Liver (tissue), 3 donors: ENCODE results near the gene CDKN2AIPNL.

Source experiments
- RAD21 ChIP-seq, 2 donors: IDR thresholded peaks; 2 replicates each; pipeline ENCODE4 v1.6.1; 2016; ENCODE audit warnings: antibody characterized with exemption in 2 of 2, mild to moderate bottlenecking in 2 of 2
- SP1 ChIP-seq: IDR thresholded peaks from 2 replicates; pipeline ENCODE4 v1.6.1; 2018; ENCODE audit warnings: antibody characterized with exemption, mild to moderate bottlenecking
- TF ChIP-seq, protein P1 (sequence below): fragments of 150-350 bp; IDR thresholded peaks from 2 replicates; pipeline ENCODE4 v1.5.1; 2017; ENCODE audit warnings: improper control_type of control experiment, low read depth, low read length; ENCODE audit not compliant: missing input control
- donor health status: healthy.
- donor health status: healthy.

GRCh38 chr5:134436523-134437339, 25.1 kb upstream of the CDKN2AIPNL start:
- TF ChIP-seq, protein P1, sequence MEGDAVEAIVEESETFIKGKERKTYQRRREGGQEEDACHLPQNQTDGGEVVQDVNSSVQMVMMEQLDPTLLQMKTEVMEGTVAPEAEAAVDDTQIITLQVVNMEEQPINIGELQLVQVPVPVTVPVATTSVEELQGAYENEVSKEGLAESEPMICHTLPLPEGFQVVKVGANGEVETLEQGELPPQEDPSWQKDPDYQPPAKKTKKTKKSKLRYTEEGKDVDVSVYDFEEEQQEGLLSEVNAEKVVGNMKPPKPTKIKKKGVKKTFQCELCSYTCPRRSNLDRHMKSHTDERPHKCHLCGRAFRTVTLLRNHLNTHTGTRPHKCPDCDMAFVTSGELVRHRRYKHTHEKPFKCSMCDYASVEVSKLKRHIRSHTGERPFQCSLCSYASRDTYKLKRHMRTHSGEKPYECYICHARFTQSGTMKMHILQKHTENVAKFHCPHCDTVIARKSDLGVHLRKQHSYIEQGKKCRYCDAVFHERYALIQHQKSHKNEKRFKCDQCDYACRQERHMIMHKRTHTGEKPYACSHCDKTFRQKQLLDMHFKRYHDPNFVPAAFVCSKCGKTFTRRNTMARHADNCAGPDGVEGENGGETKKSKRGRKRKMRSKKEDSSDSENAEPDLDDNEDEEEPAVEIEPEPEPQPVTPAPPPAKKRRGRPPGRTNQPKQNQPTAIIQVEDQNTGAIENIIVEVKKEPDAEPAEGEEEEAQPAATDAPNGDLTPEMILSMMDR: no peak
- TF ChIP-seq SP1 (peak; percentile 59), RAD21 (IDR thresholded peaks at IDR 0.05) (peak; percentile 32 to 41)
